Measurements from ENCODE around the gene SNRPB2.
A peak's percentile ranks its signal among the peaks of the same experiment; 100 is the strongest.

The SNRPB2 gene

GRCh38 chr20:16732506-16733152, 2.8 kb downstream of the SNRPB2 start:
- no peak for DNase-seq (ENCODE audit: low spot score)

GRCh38 chr20:16740365-16741072, 10.7 kb downstream of the SNRPB2 start:
- DNase-seq (ENCODE audit: low spot score), result no peak

GRCh38 chr20:16744178-16744807, 14.5 kb downstream of the SNRPB2 start:
- no peak for DNase-seq (ENCODE audit: low spot score)

GRCh38 chr20:16745204-16745603, 15.4 kb downstream of the SNRPB2 start:
- no peak for DNase-seq (ENCODE audit: low spot score)

GRCh38 chr20:16747291-16747811, 17.5 kb downstream of the SNRPB2 start:
- peak; percentile 17 for DNase-seq (ENCODE audit: low spot score)

GRCh38 chr20:16748308-16748900, 18.6 kb downstream of the SNRPB2 start, which contains the start of gene OTOR:
Gene OTOR, plus strand, starts transcription at chr20:16748358. Its CDS starts 44 bp downstream, at chr20:16748402.
- DNase-seq (ENCODE audit: low spot score), result no peak

- no peak for DNase-seq (ENCODE audit: low spot score)
Observed at GRCh38 chr20:16749573-16749972, 19.7 kb downstream of the SNRPB2 start.

- DNase-seq (ENCODE audit: low spot score), result no peak
Observed at GRCh38 chr20:16752082-16752481, 22.3 kb downstream of the SNRPB2 start.

- no peak for DNase-seq (ENCODE audit: low spot score)
Observed at GRCh38 chr20:16752901-16753300, 23.1 kb downstream of the SNRPB2 start.

GRCh38 chr20:16758454-16759180, 28.8 kb downstream of the SNRPB2 start:
- no peak for DNase-seq (ENCODE audit: low spot score)

- no peak for DNase-seq (ENCODE audit: low spot score)
Observed at GRCh38 chr20:16759181-16759563, 29.3 kb downstream of the SNRPB2 start.

GRCh38 chr20:16760431-16761304, 30.8 kb downstream of the SNRPB2 start:
- no peak for DNase-seq (ENCODE audit: low spot score)

- peak; percentile 74 for DNase-seq (ENCODE audit: low spot score)
Observed at GRCh38 chr20:16761305-16761829, 31.5 kb downstream of the SNRPB2 start.

- DNase-seq (ENCODE audit: low spot score), result no peak
Observed at GRCh38 chr20:16764560-16764959, 34.7 kb downstream of the SNRPB2 start.

GRCh38 chr20:16771213-16771612, 41.4 kb downstream of the SNRPB2 start:
- DNase-seq (ENCODE audit: low spot score), result no peak

- DNase-seq (ENCODE audit: low spot score), result no peak
Observed at GRCh38 chr20:16775961-16776360, 46.1 kb downstream of the SNRPB2 start.

- DNase-seq (ENCODE audit: low spot score), result no peak
Observed at GRCh38 chr20:16777126-16777525, 47.3 kb downstream of the SNRPB2 start.

GRCh38 chr20:16778159-16778558, 48.3 kb downstream of the SNRPB2 start:
- DNase-seq (ENCODE audit: low spot score), result no peak

- DNase-seq (ENCODE audit: low spot score), result no peak
Observed at GRCh38 chr20:16781496-16781895, 51.7 kb downstream of the SNRPB2 start.

- DNase-seq (ENCODE audit: low spot score), result no peak
Observed at GRCh38 chr20:16785226-16785625, 55.4 kb downstream of the SNRPB2 start.

Measured in HuH-7 (cell line).